ENCODE results near the gene PARD6A. TPM values are rescaled to one million over a fixed set of nuclear protein-coding genes. Genes with fewer than 3 reads are reported as not detected.

The PARD6A gene
- polyA plus RNA-seq, 3 donors, result 2.7 to 6.9 (median 6.1) TPM

- Mint-ChIP-seq H3K4me3 (no peak overlapping the region), H3K27me3 (ENCODE audit: low read depth in 3 of 3) (peaks cover 0 to 4% (median 2%) of the 10 kb centered on the region in 3 donors), H3K9me3 (peaks cover 0 to 2% (median 0%) of the 10 kb centered on the region in 7 donors), H3K36me3 (peaks cover 11 to 19% of the 10 kb centered on the region in 2 donors), H3K4me1 (peaks cover 41% of the 10 kb centered on the region), H3K27ac (peak overlapping the region; percentile 80 to 93 (median 89))
- TF ChIP-seq CTCF (IDR thresholded peaks at IDR 0.05), result peak; percentile 86
- Histone ChIP-seq H3K9ac (ENCODE audit: insufficient read depth, low read length, poor library complexity, severe bottlenecking) (peak overlapping the region; percentile 4), H3K27me3 (ENCODE audit: control insufficient read depth in 2 of 2, insufficient read depth in 2 of 2, low read length in 2 of 2) (no peaks in the 10 kb centered on the region), H3K36me3 (replicated peaks in 1 of 2; ENCODE audit: control insufficient read depth in 1 of 2, insufficient read depth in 2 of 2, low read length in 2 of 2) (no peaks in the 10 kb centered on the region), H3K9me3 (replicated peaks in 1 of 2; ENCODE audit: control insufficient read depth in 1 of 2, insufficient read depth in 1 of 2, low read length in 2 of 2) (no peaks in the 10 kb centered on the region), H3K27ac (ENCODE audit: low read depth in 1 of 2, low read length in 2 of 2) (peak overlapping the region; percentile 41 to 86), H3K4me1 (ENCODE audit: control insufficient read depth in 1 of 2, insufficient read depth in 2 of 2, low read length in 2 of 2) (peaks cover 31 to 33% of the 10 kb centered on the region in 2 donors), H2AFZ (ENCODE audit: insufficient read depth, low read depth, low read length, poor library complexity, severe bottlenecking) (peak overlapping the region; percentile 91), H4K20me1 (ENCODE audit: insufficient read depth, low read length) (no peaks in the 10 kb centered on the region), H3K79me2 (ENCODE audit: insufficient read depth, low read length) (no peaks in the 10 kb centered on the region), H3K4me2 (replicated peaks; ENCODE audit: extremely low read depth, low read length, poor library complexity, severe bottlenecking) (peak overlapping the region; percentile 62), H3K4me3 (replicated peaks in 1 of 3; ENCODE audit: low read depth in 2 of 3, low read length in 3 of 3) (peak overlapping the region in 1 of 3 experiments; percentile 49)
- intact Hi-C loops (cut with micrococcal nuclease), result loop anchor here (2.0 to 10.0 kb wide), 4 partner anchors 44 to 552 kb away; partner anchors contain the start of gene GFOD2 (in 1 of the 2)
- peak; percentile 54 to 72 (median 70) for DNase-seq
- 51% methylated on average over 10 of the region's 13 CpGs for WGBS (ENCODE audit: insufficient coverage)
These were observed 12.2 kb downstream of the PARD6A start for GRCh38 chr16:67672739-67673662.

GRCh38 chr16:67673712-67674580 is 13.2 kb downstream of the PARD6A start:
- Mint-ChIP-seq H3K27ac (peak overlapping the region; percentile 80 to 94 (median 90)), H3K4me1 (peaks cover 34% of the 10 kb centered on the region), H3K4me3 (peak overlapping the region; percentile 61 to 86), H3K27me3 (ENCODE audit: low read depth in 3 of 3) (peaks cover 0 to 4% (median 2%) of the 10 kb centered on the region in 3 donors), H3K9me3 (no peaks in the 10 kb centered on the region), H3K36me3 (peaks cover 10 to 19% of the 10 kb centered on the region in 2 donors)
- peak overlapping the region; percentile 41 to 86 for H3K27ac ChIP-seq (ENCODE audit: low read depth in 1 of 2, low read length in 2 of 2)
- intact Hi-C loops (cut with micrococcal nuclease), result loop anchor here (2.0 to 10.0 kb wide), 4 partner anchors 43 to 551 kb away; partner anchors contain the start of gene GFOD2 (in 1 of the 2)
- H4K20me1 ChIP-seq (ENCODE audit: insufficient read depth, low read length), result no peaks in the 10 kb centered on the region
- H3K4me2 ChIP-seq (replicated peaks; ENCODE audit: extremely low read depth, low read length, poor library complexity, severe bottlenecking), result peak overlapping the region; percentile 62
- H2AFZ ChIP-seq (ENCODE audit: insufficient read depth, low read depth, low read length, poor library complexity, severe bottlenecking), result peak overlapping the region; percentile 91
- H3K9ac ChIP-seq (ENCODE audit: insufficient read depth, low read length, poor library complexity, severe bottlenecking), result peak overlapping the region; percentile 43
- 15% methylated on average over 8 of the region's 21 CpGs for WGBS (ENCODE audit: insufficient coverage)
- H3K9me3 ChIP-seq (replicated peaks in 1 of 2; ENCODE audit: control insufficient read depth in 1 of 2, insufficient read depth in 1 of 2, low read length in 2 of 2), result no peaks in the 10 kb centered on the region
- H3K4me3 ChIP-seq (replicated peaks in 1 of 3; ENCODE audit: low read depth in 2 of 3, low read length in 3 of 3), result peak overlapping the region in 1 of 3 experiments; percentile 57
- no peaks in the 10 kb centered on the region for H3K27me3 ChIP-seq (ENCODE audit: control insufficient read depth in 2 of 2, insufficient read depth in 2 of 2, low read length in 2 of 2)
- DNase-seq, result peak; percentile 54 to 78 (median 75)
- H3K36me3 ChIP-seq (replicated peaks in 1 of 2; ENCODE audit: control insufficient read depth in 1 of 2, insufficient read depth in 2 of 2, low read length in 2 of 2), result peaks cover 0 to 2% of the 10 kb centered on the region in 2 donors
- H3K79me2 ChIP-seq (ENCODE audit: insufficient read depth, low read length), result no peaks in the 10 kb centered on the region
- H3K4me1 ChIP-seq (ENCODE audit: control insufficient read depth in 1 of 2, insufficient read depth in 2 of 2, low read length in 2 of 2), result peaks cover 21 to 24% of the 10 kb centered on the region in 2 donors
- TF ChIP-seq CTCF (IDR thresholded peaks at IDR 0.05), result no peak

Measured in CD14-positive monocyte (primary cell).